GDM1 (cell line): ENCODE results near the gene CTBP1.
A peak's percentile ranks its signal among the peaks of the same experiment; 100 is the strongest.

Source experiments
- DNase-seq: peaks from one replicate; lab custom pipeline; 2025; lab: John Stamatoyannopoulos, UW

CTBP1 gene

DNA sequence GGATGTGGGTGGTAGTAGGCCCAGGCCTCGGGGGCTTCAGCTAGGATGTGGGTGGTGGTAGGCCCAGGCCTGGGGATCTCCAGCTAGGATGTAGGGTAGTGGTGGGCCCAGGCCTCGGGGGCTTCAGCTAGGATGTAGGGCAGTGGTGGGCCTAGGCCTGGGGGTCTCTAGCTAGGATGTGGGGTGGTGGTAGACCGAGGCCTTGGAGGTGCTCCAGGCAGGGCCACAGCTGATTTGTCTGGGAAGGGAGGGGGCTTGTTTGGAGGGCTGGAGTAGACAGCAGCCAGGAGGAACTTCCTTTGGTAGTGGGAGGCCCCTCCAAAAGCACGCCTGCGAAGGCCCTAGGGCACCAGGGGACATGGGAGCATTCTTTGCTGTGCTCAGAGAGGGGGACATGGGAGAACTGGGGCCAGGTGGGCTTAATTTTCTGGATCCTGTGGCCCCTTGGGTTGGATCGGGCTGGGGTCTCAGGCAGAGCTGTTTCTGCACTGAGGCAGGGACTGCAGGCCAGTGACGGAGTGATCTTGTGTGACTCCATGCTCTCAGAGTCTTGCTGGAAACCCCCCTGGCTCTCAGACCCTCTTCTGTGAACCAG, 73.2 kb downstream of the CTBP1 start:
- DNase-seq: no peak

DNA sequence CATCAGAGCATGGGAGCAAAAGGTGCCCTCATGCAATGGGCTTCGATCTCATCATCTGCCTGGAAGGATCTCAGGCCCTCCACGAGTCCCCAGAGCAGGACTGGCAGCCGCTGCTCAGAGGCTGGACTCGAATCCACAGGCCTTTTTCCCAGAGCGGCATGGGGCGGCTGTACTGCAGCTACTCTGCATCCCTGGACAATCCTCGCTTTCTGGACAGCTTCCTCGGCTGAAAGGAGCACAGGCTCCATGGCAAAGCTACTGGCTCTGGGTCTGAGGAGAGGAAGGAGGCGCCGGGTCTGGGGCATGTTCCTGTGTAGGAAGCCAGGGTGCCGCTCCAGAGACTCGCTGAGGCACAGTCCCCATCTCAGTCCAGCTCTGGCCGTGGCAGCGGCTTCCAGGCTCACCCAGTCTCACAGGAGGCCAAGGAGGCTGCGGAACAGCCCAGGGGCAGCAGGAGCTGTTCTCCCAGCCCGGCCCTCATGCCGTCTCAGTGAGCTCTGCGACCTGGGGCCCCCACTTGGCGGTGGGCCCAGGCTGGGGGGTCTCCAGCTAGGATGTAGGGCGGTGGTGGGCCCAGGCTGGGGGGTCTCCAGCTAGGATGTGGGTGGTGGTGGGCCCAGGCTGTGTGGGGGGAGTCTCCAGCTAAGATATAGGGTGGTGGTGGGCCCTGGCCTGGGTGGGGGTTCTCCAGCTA, 73.8 kb downstream of the CTBP1 start:
- DNase-seq: no peak

DNA sequence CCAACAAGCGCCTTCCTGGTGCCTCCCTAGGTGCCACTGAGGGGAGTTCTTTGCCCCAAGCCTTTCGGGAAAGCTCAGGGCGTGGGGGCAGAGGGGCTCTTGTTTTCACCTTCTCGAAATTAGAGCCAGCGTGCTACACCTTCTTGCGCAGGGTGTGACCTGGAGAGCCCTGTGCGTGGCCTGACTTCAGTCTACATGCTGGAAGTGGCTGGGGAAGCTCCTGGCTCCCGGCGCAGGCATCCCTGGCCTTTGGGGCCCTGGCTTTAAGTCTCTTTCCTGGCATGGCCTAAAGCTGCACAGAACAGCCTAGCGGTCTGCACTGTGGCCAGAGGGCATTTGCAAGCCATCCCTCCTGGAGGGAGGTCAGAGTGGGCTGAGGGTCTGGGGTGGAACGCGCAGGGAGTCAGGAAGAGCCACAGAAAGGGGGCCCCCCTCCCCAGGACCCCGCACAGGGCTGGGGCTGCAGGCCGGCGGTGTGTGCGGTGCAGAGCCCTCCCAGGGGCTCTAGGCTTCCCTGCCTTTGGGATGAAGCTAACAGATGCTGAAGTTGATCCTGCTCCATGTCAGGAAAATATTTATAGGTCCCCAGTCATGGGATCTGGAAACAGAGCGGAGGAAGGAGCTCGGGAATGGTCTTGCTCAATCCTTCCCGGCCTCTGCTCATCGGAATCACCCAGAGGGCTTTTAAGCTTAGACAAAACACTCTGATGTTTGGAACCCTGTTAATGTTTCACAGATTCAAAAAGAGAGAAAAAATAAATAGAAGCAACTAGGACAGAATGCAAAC, 75.8 kb downstream of the CTBP1 start:
- no peak for DNase-seq

DNA sequence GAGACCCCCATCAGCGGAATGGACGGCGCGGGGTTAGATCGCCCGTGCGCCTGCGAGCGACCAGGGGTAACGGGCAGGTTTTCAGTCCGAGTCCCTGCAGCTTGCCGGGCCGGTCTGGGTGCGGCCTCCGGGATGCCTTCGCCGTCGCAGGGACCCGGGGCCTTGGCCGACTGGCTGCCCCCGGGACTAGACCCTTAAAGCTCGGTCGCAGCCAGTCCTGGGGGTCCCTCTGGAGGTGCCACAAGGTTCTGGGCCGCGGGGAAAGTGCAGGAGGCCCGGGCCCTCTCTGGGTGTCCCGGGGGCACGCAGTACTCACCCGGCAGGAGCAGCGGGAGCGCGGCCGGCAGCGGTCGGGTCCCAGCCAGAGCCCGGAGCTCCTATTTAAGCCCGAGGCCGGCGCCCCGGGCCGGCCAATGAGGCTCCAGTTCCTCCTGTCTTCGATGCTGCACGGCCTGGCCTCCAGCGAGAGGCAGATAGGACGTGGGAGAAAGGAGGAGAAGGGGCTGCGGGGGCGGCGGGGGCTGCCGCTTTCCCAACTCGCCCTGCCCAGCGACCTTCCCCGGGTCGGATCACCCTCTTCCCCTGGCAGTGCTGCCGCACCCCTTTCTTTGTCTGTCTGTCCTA, 76.6 kb downstream of the CTBP1 start, which contains the start of gene SPON2:
Gene SPON2 (minus strand): TSS at position 356 of the 624 bp plus-strand sequence.
- no peak for DNase-seq

DNA sequence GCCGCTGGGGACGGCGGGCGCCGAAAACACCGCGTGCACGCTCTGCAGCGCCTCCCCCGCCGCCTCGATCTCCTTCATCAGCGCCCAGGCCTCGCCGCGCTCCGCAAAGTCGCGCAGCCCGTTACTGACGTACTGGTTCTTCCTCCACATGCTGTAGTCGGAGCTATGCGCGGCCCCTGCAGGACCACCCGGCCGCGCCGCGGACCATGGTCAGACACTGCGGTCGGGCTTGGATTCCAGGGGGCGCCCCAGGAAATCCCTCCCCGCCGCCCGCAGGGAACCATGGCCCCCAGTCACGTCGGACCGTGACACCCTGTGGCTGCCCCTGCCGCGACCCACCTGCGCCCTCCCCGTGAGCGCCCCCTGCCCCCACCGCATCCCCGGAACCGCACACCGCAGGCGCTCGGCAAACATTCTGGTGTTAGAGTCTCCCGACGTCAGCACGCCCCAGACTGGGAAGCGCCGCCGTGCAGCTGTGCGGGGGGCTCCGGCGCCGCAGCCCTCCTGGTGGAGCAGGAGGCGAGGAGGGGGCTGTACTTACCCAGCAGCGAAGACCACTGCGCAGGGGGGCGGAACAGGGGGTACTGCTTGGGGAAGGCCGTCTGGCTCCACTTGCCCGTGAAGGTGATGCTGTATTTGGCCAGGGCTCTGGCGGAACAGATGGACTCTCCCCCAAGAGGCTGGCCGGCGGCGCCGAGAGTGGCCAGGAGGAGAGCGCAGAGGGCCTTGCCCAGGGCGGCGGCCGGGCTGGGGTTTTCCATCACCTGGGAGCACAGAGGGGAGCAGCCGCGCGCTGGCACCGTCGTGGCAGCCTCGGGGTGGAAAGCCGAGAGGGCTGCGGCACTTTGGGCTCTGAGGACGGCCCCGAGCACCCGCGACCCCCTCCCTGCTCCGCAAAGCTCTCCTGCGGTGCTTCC, 77.4 kb downstream of the CTBP1 start:
- DNase-seq: no peak

DNA sequence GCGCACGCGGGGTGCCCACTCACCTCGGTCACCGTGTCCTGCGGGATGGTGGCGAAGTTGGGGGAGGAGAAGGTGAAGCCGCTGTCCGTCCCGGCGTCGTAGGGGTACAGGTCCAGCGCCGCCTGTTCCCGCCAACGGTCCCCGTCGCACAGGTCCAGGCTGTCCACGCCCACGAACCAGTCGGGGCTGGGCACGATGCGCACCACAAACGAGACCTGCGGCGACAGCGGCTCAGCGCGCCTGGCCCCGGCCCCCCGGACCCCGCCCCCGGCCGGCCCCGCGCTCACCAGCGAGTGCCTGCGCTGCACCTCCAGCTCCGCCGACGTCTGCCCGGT, 78.0 kb downstream of the CTBP1 start:
- no peak for DNase-seq

DNA sequence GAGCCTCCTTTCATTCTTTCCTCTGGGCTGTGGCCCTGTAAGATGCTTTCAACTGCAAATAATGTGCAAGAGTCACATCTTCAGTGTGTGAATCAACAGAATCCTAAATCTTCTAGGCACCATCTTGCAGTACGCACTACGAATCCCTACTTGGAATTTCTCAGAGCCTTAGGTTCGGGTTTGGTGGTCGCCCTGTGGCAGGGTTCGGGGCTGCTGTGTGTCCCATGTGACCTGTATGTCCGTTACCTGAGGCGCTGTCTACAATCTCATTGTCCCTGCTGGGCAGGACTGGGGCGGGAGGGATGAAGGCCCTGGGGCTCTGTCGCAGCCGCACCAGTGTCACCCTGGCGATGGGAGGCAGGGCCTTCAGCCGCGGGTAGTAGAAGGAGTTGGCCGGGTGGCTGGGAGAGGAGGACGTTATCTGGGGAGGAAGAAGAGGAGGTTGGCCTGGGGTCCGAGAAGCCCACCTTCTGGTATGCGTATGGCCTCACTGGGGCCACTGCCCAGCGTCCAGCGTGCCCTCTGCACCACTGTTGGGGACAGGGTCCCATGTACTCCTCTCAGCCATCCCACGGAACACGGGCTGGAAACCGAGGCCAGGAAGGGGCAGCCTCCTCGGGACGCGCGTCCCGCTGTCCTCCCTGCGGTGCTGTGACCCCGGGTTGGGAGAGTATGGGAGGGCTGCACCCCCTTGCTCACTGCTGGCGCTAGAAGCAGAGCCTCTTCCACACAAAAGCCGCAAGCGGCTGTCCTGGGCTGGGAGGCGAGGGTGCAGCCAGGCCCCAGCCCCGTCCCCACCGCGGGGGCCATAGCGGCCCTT, 78.6 kb downstream of the CTBP1 start:
- no peak for DNase-seq

DNA sequence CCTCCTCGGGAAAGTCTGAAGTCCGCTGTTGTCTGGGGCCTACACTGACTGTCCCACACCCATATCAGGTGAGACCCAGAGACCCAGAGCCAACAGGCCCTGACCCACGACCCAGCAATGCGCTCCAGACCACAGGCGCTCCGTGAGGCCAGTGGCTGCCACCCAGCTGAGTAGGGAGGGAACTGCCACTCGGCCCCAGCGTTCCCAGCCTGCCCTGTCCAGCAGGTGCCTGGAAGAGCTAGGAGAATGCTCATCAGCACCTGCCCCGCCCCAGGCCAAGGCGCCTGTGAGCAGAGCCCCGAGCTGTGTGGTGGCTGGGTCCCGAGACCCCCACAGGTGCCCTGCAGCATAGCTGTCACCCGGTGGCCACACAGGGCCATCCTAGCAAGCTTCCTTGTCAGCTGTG, 79.2 kb downstream of the CTBP1 start:
- no peak for DNase-seq

DNA sequence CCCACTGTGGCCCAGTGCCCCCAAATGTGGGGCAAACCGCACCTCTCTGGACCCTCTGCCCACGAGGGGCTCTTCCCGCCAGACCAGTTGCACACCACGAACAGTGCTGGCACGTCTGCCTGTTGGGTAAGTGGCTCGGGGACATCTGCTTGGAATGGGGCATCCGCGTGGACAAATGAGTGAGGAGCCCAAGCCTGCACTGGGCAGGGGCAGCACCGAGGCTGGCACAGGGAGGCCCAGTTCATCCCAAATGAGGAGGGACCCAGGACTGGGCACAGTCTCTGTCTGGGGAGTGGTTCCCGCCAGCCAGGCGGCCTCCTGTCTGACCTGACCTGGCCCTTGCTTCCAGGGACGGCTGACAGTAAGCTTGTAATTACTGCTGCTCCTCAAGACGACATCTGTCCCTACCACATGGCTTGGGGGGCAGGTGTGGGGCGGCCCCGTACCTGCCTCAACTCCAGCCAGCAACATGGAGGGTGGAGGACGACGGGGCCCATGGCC, 79.7 kb downstream of the CTBP1 start:
- no peak for DNase-seq

DNA sequence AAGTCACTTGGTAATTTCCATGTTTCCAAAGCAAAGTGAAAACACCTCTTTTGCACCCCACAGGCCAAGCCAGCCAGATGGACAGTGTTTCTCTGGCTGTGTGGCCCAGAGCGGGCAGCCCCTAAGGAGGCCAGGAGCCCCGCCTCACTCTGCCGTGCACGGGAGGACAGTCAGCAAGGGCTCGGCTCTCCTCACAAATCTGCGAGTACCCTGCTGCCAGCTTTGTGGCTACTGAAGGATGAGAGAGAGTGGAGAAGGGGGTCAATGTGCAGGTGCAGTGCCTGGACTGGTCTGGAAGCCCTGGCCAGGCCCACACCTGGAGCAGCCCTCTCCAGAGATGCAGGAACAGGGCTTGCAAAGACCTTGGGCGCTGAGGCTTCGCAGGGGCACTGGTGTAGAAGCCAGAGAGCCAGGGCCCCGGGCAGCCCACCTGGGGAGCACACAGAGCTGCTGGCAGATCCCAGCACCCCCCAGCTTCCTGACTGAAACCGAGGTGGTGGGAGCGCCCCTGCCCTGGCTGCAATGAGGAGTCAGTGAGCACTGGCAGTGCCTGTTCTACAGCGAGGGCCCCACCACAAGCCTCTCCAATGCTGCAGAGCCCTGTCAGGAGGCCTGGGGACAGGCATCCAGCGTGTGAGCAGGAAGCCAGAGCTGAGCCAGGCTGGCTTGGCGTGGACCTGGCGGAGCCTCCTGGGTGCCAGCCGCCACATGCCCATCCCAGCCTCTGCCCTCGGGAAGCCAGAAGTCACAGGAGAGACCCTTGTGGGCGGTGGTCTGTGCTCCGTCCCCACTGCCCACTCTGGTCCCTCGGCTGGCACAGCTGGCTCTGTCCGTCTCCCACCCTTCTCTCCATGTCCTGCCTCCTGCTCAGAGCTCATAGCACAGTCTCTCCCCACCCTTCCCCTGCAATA, 80.5 kb downstream of the CTBP1 start:
- DNase-seq: no peak

DNA sequence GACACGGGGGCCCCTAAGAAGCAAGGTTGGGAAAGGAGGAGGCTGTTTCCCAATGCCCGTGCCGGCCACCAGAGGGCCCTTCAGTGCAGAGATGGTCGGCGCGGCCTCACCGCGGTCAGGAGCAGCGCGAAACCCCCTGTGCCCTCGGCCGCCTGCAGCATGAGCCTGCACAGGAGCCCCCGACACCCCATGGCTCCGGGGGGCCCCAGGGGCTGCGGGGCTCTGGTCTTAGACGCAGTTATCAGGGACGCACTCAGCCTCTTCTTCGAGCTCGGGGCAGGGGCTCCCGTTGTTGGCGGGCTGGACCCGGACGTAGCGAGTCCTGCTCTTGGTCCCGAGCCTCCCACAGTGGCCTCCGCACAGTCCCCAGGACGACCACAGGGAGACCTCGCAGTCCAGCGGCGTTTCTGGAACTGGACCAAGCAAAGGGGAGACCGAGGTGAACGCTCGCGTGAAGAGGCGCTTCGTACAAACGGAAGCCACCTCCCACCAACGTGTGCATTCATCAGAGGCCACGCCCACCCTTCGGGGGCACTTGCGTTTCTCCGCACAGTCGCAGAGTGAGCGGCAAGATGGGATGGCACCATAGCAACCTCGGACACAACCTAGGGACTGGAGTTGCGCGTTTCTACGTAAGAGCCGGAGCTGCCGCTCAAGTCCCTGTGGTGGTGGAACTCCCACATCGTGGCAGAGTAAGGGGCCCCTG, 81.5 kb downstream of the CTBP1 start:
- DNase-seq: peak; percentile 39

DNA sequence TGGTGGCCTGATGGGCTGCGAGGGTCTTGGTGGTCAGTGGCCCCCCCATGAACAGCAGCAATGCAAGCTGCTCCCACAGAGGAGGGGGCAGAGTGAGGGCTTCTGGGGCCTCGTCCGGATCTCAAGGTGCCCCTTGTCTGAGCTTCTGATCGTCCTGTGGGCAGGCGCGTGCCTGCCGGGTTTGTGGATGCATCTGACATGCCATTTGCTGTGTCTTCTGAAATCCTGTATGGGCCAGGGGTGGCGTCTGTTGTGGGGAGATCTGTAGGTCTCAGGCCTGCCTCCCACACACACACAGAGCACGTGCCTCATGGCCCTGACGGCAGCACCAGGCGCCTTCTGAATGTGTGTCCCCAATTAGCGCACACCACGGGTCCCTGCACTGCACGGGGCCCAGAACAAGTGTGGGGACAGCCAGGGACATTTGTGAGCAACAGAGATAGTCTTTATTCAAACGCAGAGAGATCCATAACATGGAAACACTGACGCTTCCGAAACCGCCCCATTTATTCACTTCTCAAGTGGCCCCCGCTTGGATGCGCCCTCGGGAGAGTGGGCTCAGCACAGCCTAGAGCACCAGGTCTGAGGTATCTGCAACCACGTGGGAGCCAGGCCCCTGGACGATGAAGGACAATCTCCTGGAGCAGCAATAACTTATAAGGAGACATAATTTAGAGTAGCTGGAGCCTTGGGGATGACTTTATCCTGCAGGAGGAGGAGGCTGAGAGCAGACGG, 82.3 kb downstream of the CTBP1 start:
- DNase-seq: no peak

DNA sequence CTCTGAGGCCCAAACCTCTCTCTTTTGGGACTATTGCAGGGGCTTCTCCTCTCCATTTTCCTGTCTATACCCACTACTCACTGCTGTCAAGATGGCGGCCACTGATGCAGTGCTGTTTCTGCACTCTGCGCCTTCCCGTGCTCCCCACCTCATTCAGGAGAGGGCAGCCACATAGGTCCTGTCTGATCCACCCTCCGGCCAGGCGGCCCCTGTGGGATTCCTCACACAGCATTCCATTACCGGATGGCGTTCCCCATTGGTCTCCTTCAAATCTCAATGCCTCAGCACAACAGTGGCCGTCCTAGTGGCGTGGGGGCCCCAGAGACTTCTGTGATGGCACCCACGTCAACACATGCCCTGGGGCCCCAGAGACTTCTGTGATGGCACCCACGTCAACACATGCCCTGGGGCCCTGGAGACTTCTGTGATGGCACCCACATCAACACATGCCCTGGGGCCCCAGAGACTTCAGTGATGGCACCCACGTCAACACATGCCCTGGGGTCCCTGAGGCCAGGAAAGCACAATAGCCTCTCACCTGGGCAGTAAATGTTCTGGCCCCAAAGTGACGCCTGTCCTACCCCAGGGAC, 83.9 kb downstream of the CTBP1 start:
- no peak for DNase-seq

DNA sequence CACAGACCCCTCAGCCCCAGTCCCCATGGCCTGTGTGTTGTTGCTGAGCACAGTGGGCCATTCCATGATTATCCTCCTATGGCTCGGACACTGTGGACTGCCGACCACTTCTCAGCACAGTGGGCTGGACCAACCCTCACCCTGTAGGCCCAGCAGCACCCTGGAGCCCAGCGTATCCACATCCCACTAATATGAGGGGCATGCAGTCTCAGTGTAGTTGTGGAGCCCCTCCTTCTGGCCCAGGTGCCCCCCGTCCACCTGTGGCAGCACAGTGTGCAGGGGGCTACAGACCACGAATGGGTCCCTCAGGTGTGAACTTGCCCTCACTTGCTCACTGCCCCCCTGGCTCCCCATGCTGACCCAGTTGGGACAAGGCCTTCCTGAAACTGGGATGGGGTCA, 84.5 kb downstream of the CTBP1 start:
- no peak for DNase-seq

DNA sequence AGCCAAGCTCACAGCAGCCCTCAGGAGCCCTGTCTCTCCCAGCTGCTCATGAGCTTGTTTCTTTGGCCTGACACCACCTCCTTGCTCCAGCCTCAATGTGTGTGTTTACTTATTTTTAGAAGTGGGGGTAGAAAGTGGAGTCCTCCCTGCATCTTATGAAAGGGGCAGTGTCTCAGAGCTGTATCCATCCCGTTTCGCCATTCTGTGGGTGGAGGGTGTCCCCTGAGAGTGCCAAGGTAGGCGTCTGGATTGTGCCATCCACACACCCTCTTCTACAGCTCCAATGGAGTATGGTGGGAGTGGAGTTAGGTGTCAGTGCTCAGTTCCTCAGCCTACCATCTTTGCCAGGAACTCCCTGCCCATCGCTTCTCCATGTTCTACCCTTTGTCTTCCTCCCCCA, 84.9 kb downstream of the CTBP1 start:
- DNase-seq: no peak
